Ovary (tissue), 9 donors: ENCODE data around the gene C11orf91. TPM values are rescaled to one million over a fixed set of nuclear protein-coding genes. Genes with fewer than 3 reads are reported as not detected.

Experiments
- DNase-seq, 5 donors: peaks; one replicate each; pipeline ENCODE4 v3.0.0-alpha.2; 2019 to 2020
- H3K27ac ChIP-seq, 2 donors: fragments of 200-600 bp; one replicate each; pipeline versions ENCODE4 v1.5.1 to v1.8.0; 2019 to 2022
- H3K27me3 ChIP-seq: fragments of 200-600 bp; one replicate; pipeline ENCODE4 v1.8.0; 2022
- H3K36me3 ChIP-seq: fragments of 200-600 bp; sonication (generic); one replicate; pipeline ENCODE4 v1.5.1; 2019
- H3K4me1 ChIP-seq: one replicate; pipeline ENCODE4 v1.8.1; 2013; ENCODE audit warnings: mild to moderate bottlenecking, moderate library complexity; ENCODE audit not compliant: insufficient read depth
- H3K4me3 ChIP-seq: fragments of 200-600 bp; sonication (generic); one replicate; pipeline ENCODE4 v1.5.1; 2017
- H3K9me3 ChIP-seq, 2 donors: fragments of 200-600 bp in 1 of 2; sonication (generic) in 1 of 2; one replicate each; pipeline versions ENCODE4 v1.5.1 to v1.8.1; 2013 to 2019; ENCODE audit warnings: mild to moderate bottlenecking in 1 of 2, moderate library complexity in 1 of 2
- CTCF ChIP-seq, 3 donors: fragments of 450-650 bp in 2 of 3; fragments of 200-600 bp in 1 of 3; IDR thresholded peaks; one replicate each; pipeline versions ENCODE4 v1.5.1 to v1.8.0; 2016 to 2022; ENCODE audit warnings: antibody characterized with exemption in 3 of 3, mild to moderate bottlenecking in 1 of 3
- EP300 ChIP-seq: sonication (generic); formaldehyde crosslinking; IDR thresholded peaks from one replicate; pipeline ENCODE4 v1.6.1; 2017; ENCODE audit warnings: antibody characterized with exemption
- POLR2A ChIP-seq: fragments of 450-650 bp; IDR thresholded peaks from one replicate; pipeline ENCODE4 v1.6.1; 2017; ENCODE audit warnings: antibody characterized with exemption, mild to moderate bottlenecking, moderate library complexity
- WGBS, 3 donors: extraction: QIAGEN DNeasy Blood & Tissue Kit in 1 of 3; methylation state at CpG; one replicate each; pipeline versions ENCODE4 v1.1.5 to v1.1.7; 2013 to 2017; 5-methylcytosine and 5-hydroxymethylcytosine counted together
- intact Hi-C, 4 donors: fragments of 100-400 bp; cut with DNase I; formaldehyde crosslinking; loops; one replicate each; pipeline versions ENCODE4 v1.11.0 to v1.15.1; 2022 to 2023
- polyA plus RNA-seq, 2 donors: library from polyadenylated mRNA; stranded (reverse); fragments of 200-250 nt in 1 of 2; fragments of 350-450 nt in 1 of 2; fragmentation: Illumina TruSeq in 1 of 2; extraction: RNeasy Lipid Tissue Mini Kit (QIAGEN cat#74804) in 1 of 2; gene quantifications; one replicate each; pipeline ENCODE4 v1.2.3, GENCODE V29; 2013 to 2014
- total RNA-seq, 7 donors: library from RNA; depleted of rRNA in 2 of 7; stranded (reverse); fragments of >200 nt in 2 of 7; fragmentation: NEBNext Ultra II Directional in 3 of 7; extraction: Animal tissue kit (Norgen Biotek cat#: 25700) in 3 of 7; gene quantifications; one replicate each; pipeline versions ENCODE4 v1.1.0 to v1.2.4, GENCODE V29; 2016 to 2023
- donor health status: DM: no; HTN: no; CAD: no; lungs with moderate emphysema.
- donor health status: DM: no; HTN: no; CAD: no.
- donor health status: Bipolar disorder and iron deficiency.
- donor health status: DM: yes; HTN: yes; CAD: no.
- donor health status: DM: no; HTN: no; CAD: no.
- donor health status: DM: yes; HTN: yes; CAD: no.

The C11orf91 gene
- total and polyA plus RNA-seq, 9 donors = 0.61 TPM; not detected in 8

- peaks cover 2% of the 10 kb centered on the region for H3K4me1 ChIP-seq
- 63 to 77% (median 76%) methylated on average over 4 of the region's 4 CpGs for WGBS, 3 donors
- DNase-seq = no peak
- no peak overlapping the region for H3K27ac ChIP-seq
- TF ChIP-seq POLR2A = no peak
- TF ChIP-seq CTCF (IDR thresholded peaks at IDR 0.05) = no peak
- no peak for TF ChIP-seq EP300
- H3K4me3 ChIP-seq = no peak overlapping the region
- H3K27me3 ChIP-seq = no peaks in the 10 kb centered on the region
- intact Hi-C loops = no loop called here
- no peaks in the 10 kb centered on the region for H3K9me3 ChIP-seq
- no peaks in the 10 kb centered on the region for H3K36me3 ChIP-seq
Observed at GRCh38 chr11:33713856-33714398, 13.3 kb upstream of the C11orf91 start.

GRCh38 chr11:33713151-33713855, 12.7 kb upstream of the C11orf91 start:
- H3K27me3 ChIP-seq = no peaks in the 10 kb centered on the region
- H3K4me1 ChIP-seq = peaks cover 2% of the 10 kb centered on the region
- no peaks in the 10 kb centered on the region for H3K36me3 ChIP-seq
- 29 to 57% (median 53%) methylated on average over 5 of the region's 5 CpGs for WGBS, 3 donors
- TF ChIP-seq EP300 (no peak), POLR2A (no peak), CTCF (IDR thresholded peaks at IDR 0.05) (no peak)
- intact Hi-C loops = no loop called here
- no peak overlapping the region for H3K27ac ChIP-seq
- DNase-seq = no peak
- no peak overlapping the region for H3K4me3 ChIP-seq
- no peaks in the 10 kb centered on the region for H3K9me3 ChIP-seq

GRCh38 chr11:33712436-33712835, 11.8 kb upstream of the C11orf91 start:
- TF ChIP-seq EP300 (no peak), CTCF (IDR thresholded peaks at IDR 0.05) (no peak), POLR2A (no peak)
- DNase-seq = no peak
- peaks cover 2% of the 10 kb centered on the region for H3K4me1 ChIP-seq
- H3K27ac ChIP-seq = no peak overlapping the region
- H3K4me3 ChIP-seq = no peak overlapping the region
- no peaks in the 10 kb centered on the region for H3K27me3 ChIP-seq
- no peaks in the 10 kb centered on the region for H3K36me3 ChIP-seq
- 77 to 82% (median 81%) methylated on average over 3 of the region's 3 CpGs for WGBS, 3 donors
- no peaks in the 10 kb centered on the region for H3K9me3 ChIP-seq
- intact Hi-C loops = no loop called here

- Histone ChIP-seq H3K9me3 (no peaks in the 10 kb centered on the region), H3K4me1 (peaks cover 2% of the 10 kb centered on the region), H3K4me3 (no peak overlapping the region), H3K36me3 (no peaks in the 10 kb centered on the region), H3K27me3 (no peaks in the 10 kb centered on the region), H3K27ac (no peak overlapping the region)
- no peak for TF ChIP-seq CTCF (IDR thresholded peaks at IDR 0.05)
- TF ChIP-seq POLR2A = no peak
- no peak for TF ChIP-seq EP300
- WGBS, 3 donors = 56 to 65% (median 62%) methylated on average over 3 of the region's 3 CpGs
- intact Hi-C loops = no loop called here
- no peak for DNase-seq
Observed at GRCh38 chr11:33709466-33709865, 8.8 kb upstream of the C11orf91 start.
